GM03348 (cell line): ENCODE results near the gene DEGS1.
"Not testable (repeated sequence)": the region's sequence is repeated elsewhere in the genome, so short reads cannot be mapped to it uniquely, and the experiment has no call there.

Experiments used
- DNase-seq: peaks from one replicate; pipeline ENCODE4 v3.0.0; 2012; ENCODE audit warnings: low spot score

DEGS1 gene

DNA sequence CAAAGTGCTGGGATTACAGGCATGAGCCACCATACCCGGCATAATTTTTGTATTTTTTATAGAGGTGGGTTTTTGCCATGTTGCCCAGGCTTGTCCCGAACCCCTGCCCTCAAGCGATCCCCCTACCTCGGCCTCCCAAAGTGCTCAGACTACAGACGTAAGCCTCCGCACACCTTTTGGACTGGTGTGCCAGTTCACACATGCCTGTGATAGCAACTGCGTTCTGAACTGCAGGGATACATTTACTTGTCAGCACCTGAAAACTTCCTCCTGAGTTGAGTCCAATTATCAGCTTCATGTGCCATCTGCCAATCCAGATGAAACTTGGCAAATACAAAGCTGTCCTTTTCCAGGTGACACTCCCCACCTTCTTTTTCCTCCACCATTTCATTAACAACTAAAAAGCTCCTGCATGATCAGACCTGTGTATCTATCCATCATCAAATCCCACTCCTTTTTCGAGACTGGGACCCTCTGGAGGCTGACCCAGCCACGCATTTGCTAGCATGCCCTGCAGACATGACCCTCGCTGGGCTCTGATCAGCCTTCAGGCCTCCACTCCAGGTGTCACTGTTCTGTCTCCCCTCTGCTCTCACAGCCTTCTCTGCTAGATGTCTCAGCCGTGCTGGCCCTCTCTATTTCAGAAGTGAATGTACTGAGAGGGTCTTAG, 2.1 kb upstream of the DEGS1 start:
- DNase-seq = no peak

GRCh38 chr1:224181453-224181810, 1.6 kb upstream of the DEGS1 start:
- no peak for DNase-seq

DNA sequence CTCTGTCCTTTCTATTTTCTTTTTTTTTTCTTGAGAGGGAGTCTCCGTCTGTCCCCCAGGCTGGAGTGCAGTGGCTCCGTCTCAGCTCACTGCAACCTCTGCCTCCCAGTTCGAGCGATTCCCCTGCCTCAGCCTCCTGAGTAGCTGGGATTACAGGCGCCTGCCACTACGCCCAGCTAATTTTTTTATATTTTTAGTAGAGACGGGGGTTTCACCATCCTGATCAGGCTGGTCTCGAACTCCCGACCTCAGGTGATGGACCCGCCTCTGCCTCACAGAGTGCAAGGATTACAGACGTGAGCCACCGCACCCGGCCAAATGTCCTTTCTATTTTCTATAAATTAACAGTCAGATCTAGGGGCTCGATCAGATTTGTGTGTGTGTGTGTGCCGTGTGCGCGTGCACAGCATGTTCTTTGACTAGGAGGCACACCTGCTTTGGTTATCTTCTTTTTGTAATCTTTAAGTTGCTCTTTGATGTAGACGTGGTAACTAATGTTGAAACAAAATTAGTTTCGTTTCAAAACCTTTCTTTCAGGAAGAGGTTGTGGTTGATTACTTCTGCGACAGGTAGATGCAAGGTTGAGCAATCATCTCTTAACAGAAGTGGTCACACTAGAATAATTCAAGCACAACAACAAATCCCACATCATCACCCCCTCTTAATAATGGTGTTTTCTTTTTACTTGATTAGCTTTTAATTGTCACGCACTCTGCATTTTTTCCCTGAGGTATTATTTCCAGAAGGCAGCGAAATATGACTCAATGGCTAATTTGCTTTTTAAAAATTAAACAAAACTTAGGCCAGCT, 779 bp upstream of the DEGS1 start:
- DNase-seq = no peak

DNA sequence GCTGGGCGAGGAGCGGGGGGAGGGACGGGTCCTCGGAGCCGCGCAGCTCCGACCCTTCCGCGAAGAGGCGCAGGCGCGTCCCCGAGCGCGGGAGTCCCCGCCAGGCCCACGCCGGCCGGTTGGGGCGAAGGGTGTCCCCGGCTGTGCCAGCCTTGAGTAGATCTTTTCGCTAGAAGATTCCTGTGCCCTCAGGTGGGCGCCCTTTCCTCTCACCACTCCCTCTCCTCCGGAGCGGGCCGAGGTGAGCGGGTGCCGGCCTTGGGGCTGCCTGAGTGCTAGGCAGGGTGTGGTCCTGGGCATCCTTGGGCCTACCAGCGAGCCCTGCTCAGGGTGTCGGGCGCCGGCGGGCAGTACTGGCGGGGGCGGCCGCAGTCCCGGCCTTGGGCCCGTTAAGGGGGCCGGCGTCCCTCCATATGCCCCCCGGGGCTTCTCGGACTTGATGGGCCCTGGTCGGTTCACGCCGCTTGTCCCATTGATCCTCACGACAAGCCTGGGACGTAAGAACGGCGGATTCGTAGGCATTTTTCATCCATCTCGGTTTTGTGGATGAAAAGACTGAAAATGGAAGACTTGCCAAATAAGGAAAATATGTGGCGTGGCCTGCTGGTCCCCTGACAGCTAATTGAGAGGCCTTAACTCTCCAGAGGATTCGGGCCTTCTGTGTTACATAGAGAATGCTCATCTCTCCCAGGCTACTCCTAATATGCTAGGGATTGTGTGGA, 712 bp downstream of the DEGS1 start:
- peak; percentile 85 for DNase-seq

- no peak for DNase-seq
Observed at GRCh38 chr1:224185208-224185607, 2.2 kb downstream of the DEGS1 start.

- no peak for DNase-seq
Observed at GRCh38 chr1:224188286-224188685, 5.2 kb downstream of the DEGS1 start.

DNA sequence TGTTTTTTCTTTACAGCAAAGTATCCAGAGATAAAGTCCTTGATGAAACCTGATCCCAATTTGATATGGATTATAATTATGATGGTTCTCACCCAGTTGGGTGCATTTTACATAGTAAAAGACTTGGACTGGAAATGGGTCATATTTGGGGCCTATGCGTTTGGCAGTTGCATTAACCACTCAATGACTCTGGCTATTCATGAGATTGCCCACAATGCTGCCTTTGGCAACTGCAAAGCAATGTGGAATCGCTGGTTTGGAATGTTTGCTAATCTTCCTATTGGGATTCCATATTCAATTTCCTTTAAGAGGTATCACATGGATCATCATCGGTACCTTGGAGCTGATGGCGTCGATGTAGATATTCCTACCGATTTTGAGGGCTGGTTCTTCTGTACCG, 6.5 kb downstream of the DEGS1 start:
- no peak for DNase-seq

DNA sequence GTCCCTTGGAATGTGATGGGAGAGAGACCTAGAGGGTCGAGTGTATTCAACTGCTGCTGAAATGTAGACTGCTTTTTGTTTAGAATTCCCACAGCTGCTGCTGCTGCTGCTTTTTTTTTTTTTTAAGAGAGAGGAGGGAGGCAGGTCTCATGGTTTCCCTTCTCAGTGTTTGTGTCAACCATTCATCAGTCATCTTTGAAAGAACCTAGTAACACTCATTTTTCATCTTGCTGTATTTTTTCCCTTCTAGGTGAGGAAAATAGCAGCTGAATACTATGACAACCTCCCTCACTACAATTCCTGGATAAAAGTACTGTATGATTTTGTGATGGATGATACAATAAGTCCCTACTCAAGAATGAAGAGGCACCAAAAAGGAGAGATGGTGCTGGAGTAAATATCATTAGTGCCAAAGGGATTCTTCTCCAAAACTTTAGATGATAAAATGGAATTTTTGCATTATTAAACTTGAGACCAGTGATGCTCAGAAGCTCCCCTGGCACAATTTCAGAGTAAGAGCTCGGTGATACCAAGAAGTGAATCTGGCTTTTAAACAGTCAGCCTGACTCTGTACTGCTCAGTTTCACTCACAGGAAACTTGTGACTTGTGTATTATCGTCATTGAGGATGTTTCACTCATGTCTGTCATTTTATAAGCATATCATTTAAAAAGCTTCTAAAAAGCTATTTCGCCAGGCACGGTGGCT, 9.2 kb downstream of the DEGS1 start:
- DNase-seq = no peak

DNA sequence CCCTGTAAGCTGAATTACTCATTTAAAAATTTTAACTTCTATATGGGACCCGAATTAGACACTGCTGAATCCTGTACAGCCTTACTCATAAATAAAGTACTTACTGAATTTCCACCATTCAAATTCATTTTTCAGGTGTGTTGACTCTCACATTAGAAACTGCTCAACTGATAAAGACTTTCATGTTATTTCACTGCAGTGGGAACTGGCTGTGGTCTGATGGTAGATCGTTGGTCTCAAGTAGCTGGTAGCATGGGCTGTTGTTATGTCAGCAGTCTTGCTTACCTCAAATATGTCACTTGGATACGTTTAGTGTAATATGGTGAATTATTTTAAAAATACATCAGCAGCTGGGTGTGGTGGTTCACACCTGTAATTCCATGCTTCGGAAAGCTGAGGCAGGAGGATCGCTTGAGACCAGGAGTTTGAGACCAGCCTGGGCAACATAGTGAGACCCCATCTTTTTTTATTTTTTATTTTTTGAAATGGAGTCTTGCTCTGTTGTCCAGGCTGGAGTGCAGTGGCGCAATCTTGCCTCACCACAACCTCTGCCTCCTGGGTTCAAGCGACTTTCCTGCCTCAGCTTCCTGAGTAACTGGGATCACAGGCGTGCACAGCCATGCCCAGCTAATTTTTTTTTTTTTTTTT, 10.4 kb downstream of the DEGS1 start:
- no peak for DNase-seq

GRCh38 chr1:224196813-224197600, 14.0 kb downstream of the DEGS1 start:
- DNase-seq = no peak

GRCh38 chr1:224198572-224198971, 15.5 kb downstream of the DEGS1 start:
- DNase-seq = no peak

- DNase-seq = no peak
Observed at GRCh38 chr1:224199679-224200078, 16.6 kb downstream of the DEGS1 start.

DNA sequence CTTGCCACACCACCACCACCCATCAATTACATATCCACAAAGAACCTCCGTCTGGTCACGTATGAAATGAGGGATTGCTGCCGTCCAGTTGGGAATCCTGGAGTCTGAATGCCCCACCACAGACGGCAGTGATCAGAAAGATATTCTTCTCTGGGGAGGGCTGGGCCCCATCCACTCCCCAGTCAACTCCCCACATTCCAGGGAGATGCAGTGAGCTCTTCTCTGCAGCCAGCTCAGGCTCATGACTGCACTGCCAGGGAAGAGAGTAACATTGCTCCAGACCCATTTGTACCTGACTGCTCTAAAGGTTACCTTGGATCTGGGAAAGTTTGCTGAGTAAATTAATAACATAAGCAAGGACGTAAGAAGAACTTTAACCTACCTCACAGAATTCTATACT, 18.3 kb downstream of the DEGS1 start:
- DNase-seq = peak; percentile 42

- DNase-seq = no peak
Observed at GRCh38 chr1:224201853-224202252, 18.8 kb downstream of the DEGS1 start.

DNA sequence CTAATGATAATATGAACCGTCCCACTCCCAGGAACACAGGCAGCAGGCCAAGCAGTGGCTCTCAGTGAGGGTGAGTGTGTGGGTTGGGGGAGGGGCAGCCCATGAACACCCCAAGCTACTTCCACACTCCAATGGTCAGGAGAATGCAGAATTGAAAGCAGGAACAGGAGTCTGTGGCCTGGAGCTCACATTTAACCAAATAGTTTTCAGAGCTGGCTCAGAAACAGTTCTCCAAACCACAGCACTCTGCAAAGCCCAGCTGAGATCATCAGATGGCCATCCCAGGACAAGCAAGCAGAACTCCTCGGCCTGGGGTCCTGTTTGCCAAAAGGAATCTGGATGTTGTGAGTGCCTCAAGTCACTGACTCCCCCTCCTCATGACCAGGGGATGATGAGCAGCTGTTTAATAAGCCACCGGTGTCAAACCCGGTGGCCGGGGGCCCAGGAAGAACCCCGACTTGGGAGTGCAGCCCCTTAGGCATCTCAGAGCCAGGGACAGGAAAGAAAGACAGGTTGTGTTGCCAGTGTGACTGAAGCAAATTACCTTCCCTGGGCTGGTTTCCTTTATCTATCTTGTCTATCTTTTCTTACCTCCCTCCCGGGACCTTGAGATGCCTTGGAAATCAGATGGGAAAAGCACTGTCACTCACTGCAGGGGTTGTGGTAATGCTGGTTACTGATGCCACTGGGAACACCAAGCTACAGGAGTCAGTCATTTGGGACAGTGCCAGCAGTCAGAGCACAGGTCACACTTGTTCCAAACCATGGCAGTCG, 20.4 kb downstream of the DEGS1 start:
- DNase-seq = peak; percentile 62

- DNase-seq = peak; percentile 69
Observed at GRCh38 chr1:224205438-224205840, 22.4 kb downstream of the DEGS1 start.

DNA sequence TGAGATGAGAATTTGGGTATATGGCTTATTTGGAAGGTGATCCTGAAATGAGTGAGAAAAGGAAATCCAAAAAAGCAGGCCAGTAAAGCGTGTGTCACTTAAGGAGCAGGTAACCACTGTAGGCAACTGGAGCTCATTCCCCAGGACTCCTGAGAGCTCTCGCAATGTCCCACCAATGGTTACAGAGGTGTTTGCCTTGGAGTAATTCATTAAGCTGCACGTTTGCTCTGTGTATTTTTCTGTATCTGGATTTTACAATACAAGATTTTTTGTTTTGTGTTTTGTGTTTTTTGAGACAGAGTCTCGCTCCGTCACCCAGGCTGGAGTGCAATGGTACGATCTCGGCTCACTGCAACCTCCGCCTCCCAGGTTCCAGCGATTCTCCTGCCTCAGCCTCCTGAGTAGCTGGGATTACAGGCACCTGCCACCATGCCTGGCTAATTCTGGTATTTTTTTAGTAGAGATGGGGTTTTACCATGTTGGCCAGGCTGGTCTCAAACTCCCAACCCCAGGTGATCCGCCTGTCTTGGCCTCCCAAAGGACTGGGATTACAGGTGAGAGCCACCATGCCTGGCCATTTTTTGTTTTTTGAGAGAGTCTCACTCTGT, 23.0 kb downstream of the DEGS1 start:
- DNase-seq = not testable (repeated sequence)

- peak; percentile 49 for DNase-seq
Observed at GRCh38 chr1:224211206-224211962, 28.3 kb downstream of the DEGS1 start.

GRCh38 chr1:224212618-224213061, 29.6 kb downstream of the DEGS1 start:
- no peak for DNase-seq
